Hematopoietic multipotent progenitor cell (in vitro differentiated cells): ENCODE results near the gene ING4. TPM values are rescaled to one million over a fixed set of nuclear protein-coding genes. Genes with fewer than 3 reads are reported as not detected.
"Not testable (repeated sequence)": the region's sequence is repeated elsewhere in the genome, so short reads cannot be mapped to it uniquely, and the experiment has no call there.

ENCODE experiments used
- DNase-seq, 3 donors: peaks; one replicate each; pipeline ENCODE4 v3.0.0-alpha.2; 2011 to 2015; ENCODE audit warnings: low read depth in 2 of 3, low spot score in 2 of 3
- total RNA-seq: library from RNA; depleted of rRNA; stranded (reverse); fragments of >200 nt; gene quantifications from one replicate; pipeline ENCODE4 v1.2.3, GENCODE V29; 2012

ING4 gene
- 57.6 TPM for total RNA-seq

- DNase-seq = peak; percentile 90 to 100 (median 98)
Observed at GRCh38 chr12:6662906-6663742, at the start of gene ING4. Gene ING4 (minus strand): TSS chr12:6663119. CDS start chr12:6663101, 18 bp downstream.

- no peak for DNase-seq
Observed at GRCh38 chr12:6708960-6709394, 46.1 kb upstream of the ING4 start.

- DNase-seq = not testable (repeated sequence)
Observed at GRCh38 chr12:6708351-6708750, 45.4 kb upstream of the ING4 start.

GRCh38 chr12:6703631-6704030 is 40.7 kb upstream of the ING4 start:
- peak in 2 of 3 donors; percentile 80 to 85 for DNase-seq

GRCh38 chr12:6701078-6701768 is 38.3 kb upstream of the ING4 start:
- no peak for DNase-seq

- DNase-seq = peak in 1 of 3 donors; percentile 61
Observed at GRCh38 chr12:6700646-6701051, 37.7 kb upstream of the ING4 start, which contains the start of gene PIANP. Gene PIANP (minus strand): TSS chr12:6700815. CDS start chr12:6698061, 2,754 bp downstream.

GRCh38 chr12:6699989-6700645 is 37.2 kb upstream of the ING4 start:
- no peak for DNase-seq

GRCh38 chr12:6699259-6699988 is 36.5 kb upstream of the ING4 start:
- DNase-seq = no peak

GRCh38 chr12:6698352-6699046 is 35.6 kb upstream of the ING4 start:
- DNase-seq = no peak

- DNase-seq = peak in 1 of 3 donors; percentile 36
Observed at GRCh38 chr12:6697584-6698351, 34.8 kb upstream of the ING4 start.

- no peak for DNase-seq
Observed at GRCh38 chr12:6696690-6697583, 34.0 kb upstream of the ING4 start.

GRCh38 chr12:6695313-6696045 is 32.6 kb upstream of the ING4 start:
- DNase-seq = no peak

- no peak for DNase-seq
Observed at GRCh38 chr12:6694701-6695100, 31.8 kb upstream of the ING4 start.

- no peak for DNase-seq
Observed at GRCh38 chr12:6693832-6694355, 31.0 kb upstream of the ING4 start.

GRCh38 chr12:6692888-6693287 is 30.0 kb upstream of the ING4 start:
- no peak for DNase-seq

- no peak for DNase-seq
Observed at GRCh38 chr12:6691473-6691872, 28.6 kb upstream of the ING4 start.
